NCI-H146 (cell line): Measurements from ENCODE around the gene ATP2A1.
"Not testable (repeated sequence)": the region's sequence is repeated elsewhere in the genome, so short reads cannot be mapped to it uniquely, and the experiment has no call there.

Experiments
- DNase-seq: peaks from one replicate; lab custom pipeline; 2025; lab: John Stamatoyannopoulos, UW

ATP2A1 gene

GRCh38 chr16:28910086-28911031 is 32.1 kb downstream of the ATP2A1 start:
- DNase-seq: no peak

GRCh38 chr16:28912558-28912957 is 34.3 kb downstream of the ATP2A1 start:
- no peak for DNase-seq

- DNase-seq: peak; percentile 30
These were observed 35.8 kb downstream of the ATP2A1 start for GRCh38 chr16:28913946-28914724.

- no peak for DNase-seq
These were observed 36.9 kb downstream of the ATP2A1 start for GRCh38 chr16:28915181-28915580.

- no peak for DNase-seq
These were observed 38.8 kb downstream of the ATP2A1 start for GRCh38 chr16:28917095-28917494.

- no peak for DNase-seq
These were observed 40.4 kb downstream of the ATP2A1 start for GRCh38 chr16:28918698-28919097.

- no peak for DNase-seq
These were observed 44.9 kb downstream of the ATP2A1 start for GRCh38 chr16:28923231-28923587.

- DNase-seq: peak; percentile 44
These were observed 45.5 kb downstream of the ATP2A1 start for GRCh38 chr16:28923652-28924398.

- no peak for DNase-seq
These were observed 46.1 kb downstream of the ATP2A1 start for GRCh38 chr16:28924399-28924761.

- DNase-seq: peak; percentile 99
These were observed 46.6 kb downstream of the ATP2A1 start, which contains the start of gene RABEP2 for GRCh38 chr16:28924762-28925385. Gene RABEP2 (minus strand): TSS chr16:28925238. CDS start chr16:28925163, 75 bp downstream.

GRCh38 chr16:28925386-28926228 is 47.3 kb downstream of the ATP2A1 start:
- peak; percentile 81 for DNase-seq

GRCh38 chr16:28926284-28926683 is 48.0 kb downstream of the ATP2A1 start:
- not testable (repeated sequence) for DNase-seq

GRCh38 chr16:28927815-28928214 is 49.5 kb downstream of the ATP2A1 start:
- DNase-seq: no peak

- no peak for DNase-seq
These were observed 51.9 kb downstream of the ATP2A1 start for GRCh38 chr16:28930203-28930602.

- DNase-seq: no peak
These were observed 52.4 kb downstream of the ATP2A1 start for GRCh38 chr16:28930652-28931051.

GRCh38 chr16:28931801-28932225 is 53.5 kb downstream of the ATP2A1 start, which contains the start of gene CD19:
Gene CD19 (plus strand): TSS chr16:28931971. CDS start chr16:28932001, 30 bp downstream.
- DNase-seq: no peak

- no peak for DNase-seq
These were observed 54.3 kb downstream of the ATP2A1 start for GRCh38 chr16:28932339-28933141.

- DNase-seq: no peak
These were observed 54.9 kb downstream of the ATP2A1 start for GRCh38 chr16:28933171-28933570.

GRCh38 chr16:28935346-28935745 is 57.1 kb downstream of the ATP2A1 start:
- DNase-seq: no peak
